DMS114 treated with DMSO at 0.1 percent for 48 hours (cell line): ENCODE data around the gene SHC3.

Experiments used
- DNase-seq: peaks from one replicate; lab custom pipeline; 2025; ENCODE audit not compliant: unreplicated experiment; lab: John Stamatoyannopoulos, UW

The SHC3 gene

GRCh38 chr9:88988796-88989641 is 189.6 kb downstream of the SHC3 start:
- DNase-seq, result no peak

DNA sequence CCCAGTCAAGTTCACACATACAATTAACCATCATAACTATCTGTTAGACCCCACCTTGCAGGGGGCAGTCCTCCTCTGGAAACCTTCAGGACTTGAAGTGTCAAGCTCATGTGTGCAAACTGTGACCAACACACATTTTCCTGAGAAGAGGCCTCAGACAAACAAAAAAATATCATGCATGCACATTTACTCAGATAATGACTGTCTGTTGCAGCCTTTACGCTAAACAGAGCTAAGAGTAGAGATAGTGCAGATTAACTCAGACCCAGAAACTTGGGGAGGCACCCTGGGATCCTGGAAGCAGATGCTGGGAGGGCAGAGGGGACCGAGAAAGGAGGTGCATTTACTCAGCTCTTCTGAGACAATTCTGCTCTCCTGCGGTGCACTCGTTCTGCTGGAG is 191.0 kb downstream of the SHC3 start:
- no peak for DNase-seq

GRCh38 chr9:88986776-88987175 is 191.8 kb downstream of the SHC3 start:
- DNase-seq, result no peak

DNA sequence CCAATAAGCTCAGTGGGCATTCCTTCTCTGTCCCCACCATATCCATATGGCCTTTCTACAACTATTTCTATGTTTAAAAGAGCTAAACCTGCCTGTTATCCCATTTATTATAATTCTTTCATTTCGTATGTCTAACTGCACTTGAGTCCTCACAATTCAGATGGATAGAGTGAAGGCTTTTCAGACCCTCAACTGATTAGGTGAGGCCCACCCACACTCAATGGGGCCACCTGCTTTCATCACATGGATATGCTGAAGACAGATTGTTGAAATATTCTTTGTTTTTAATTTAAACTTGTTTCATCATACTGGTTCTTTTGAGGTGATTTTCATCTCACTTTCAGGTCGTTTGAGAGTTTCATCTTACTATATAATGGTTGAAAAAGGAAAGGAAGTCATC is 193.0 kb downstream of the SHC3 start:
- DNase-seq, result no peak

DNA sequence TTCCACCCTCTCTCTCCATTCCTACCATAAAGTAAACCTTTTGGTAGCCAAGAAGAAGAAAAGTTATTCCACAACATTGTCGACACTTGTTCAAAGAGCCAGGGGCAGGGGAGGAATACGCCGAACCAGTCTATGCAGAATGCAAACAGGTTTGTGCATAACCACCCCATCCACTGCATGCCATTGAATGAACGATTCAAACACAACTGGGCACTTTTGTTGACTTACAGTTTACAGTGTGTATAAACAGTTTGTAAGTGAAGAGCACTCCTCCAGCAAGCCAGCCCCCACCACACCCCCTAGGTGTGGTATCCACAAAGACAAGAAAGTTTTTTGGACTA is 194.1 kb downstream of the SHC3 start:
- DNase-seq, result no peak

- DNase-seq, result no peak
Observed at GRCh38 chr9:88983865-88984542, 194.6 kb downstream of the SHC3 start.

DNA sequence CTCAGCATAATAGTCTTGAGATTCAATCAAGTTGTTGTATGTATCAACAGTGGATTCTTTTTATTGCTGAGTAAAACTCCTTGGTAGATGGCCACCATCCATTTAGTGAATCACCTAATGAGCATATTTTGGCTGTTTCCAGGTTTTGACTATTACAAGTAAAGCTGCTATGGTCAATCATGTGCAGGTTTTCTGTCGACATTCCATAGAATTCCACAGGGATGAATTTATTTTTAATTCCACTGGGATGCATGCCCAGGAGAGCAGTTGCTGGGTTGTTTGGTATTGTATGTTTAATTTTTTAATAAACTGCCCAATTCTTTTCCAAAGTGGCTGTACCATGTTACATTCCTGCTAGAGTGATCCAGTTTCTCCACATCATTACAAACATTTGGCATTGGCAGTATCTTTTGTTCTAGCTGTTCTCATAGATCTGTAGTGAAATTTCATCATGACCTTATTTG is 197.8 kb downstream of the SHC3 start:
- no peak for DNase-seq

DNA sequence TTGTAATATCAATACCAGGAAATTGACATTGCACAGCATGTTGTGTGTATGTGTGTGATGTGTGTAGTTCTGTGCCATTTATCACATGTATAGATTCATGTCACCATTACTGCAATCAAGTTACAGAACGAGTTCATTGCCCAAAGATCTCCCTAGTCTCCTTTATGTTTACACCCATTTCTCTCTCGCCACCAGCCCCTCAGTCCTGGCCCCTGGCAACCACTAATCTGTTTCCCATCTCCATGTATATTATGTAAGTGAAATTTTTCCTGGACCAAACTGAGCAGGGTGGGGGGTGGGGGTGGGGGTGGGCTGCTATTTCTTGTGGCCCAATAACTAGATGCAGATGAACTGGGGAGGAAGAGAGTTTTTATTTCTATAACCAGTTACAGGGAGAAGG is 198.8 kb downstream of the SHC3 start:
- DNase-seq, result no peak

DNA sequence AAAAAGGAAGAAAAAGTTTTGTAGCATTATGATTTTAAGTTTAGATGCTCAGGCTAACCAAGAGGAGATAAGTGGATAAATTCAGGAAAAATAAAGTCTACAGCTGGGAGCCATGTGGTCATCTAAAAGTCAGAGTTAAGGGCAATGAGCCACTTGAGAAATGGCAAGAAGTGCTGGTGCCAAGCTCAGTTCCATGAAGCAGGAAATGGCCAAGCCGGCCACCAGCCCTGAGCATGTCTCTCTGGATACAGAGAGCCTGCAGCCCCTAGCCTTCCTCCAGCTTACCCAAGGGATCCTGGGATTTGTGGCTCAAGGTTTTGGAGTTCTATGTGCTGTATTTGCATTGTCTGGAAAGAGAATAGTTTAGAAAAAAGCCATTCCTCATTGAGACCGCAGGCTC is 199.6 kb downstream of the SHC3 start:
- no peak for DNase-seq

GRCh38 chr9:88978034-88978433 is 200.6 kb downstream of the SHC3 start:
- no peak for DNase-seq

GRCh38 chr9:88976890-88977257 is 201.7 kb downstream of the SHC3 start:
- DNase-seq, result no peak

DNA sequence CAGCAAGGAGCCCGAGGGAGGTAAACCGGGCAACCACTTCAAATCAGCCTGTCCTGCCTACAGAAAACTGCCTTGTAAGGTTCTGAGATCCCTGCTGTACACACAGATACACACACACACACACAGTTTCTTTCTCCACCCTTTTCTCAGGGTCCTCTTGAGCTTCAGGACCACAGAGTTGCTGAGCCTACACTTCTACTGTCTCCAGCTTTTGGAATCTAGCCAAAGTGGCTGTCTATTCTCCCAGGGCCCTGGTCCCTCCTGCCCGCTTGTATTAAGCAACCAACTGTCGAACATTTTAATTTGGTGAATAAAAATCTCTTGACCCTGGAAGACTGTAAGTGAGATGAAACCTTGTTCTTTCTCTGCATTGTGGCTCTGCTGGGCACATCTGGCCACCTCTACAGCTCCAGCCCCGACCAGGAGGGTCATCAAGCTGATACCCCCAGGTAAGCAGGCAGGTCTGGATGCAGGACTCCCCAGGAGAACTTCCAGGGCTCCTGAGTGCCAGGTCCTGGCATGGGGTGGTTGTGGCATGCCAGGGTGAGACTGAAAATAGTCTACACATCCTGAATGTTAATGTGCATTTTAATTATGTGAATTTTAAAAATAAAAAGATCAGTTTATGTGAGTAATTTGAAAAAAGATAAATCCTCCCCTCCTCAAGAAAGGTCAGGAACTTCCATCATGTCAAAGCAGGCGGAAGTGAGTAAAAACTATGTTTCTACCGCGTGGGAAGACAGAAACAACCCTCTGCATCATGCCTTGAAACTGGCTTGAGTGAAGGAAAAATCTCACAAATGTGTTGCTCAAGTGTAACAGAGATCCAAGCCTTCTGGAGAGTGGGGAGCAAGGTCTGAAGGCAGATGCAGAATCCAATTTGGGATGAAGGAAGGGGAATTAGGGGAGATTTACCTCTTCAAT is 202.4 kb downstream of the SHC3 start:
- DNase-seq, result no peak

DNA sequence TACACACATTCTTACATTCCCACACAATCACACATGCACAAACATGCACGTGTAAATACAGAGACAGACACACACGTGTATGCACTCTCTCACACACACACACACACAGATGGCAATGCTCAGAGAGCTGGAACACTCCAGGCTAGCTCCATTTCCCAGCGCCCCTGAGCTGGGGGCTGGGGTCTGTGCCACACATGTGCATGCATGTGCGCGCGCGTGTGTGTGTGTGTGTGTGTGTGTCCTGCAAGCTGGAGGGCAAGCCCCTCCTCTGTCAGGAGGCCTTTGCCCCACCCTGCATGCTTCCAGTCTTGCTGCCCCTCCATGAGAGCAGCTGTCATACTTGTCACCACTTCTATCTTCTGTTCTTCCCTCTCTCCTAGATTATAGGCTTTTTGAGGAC is 204.0 kb downstream of the SHC3 start:
- DNase-seq, result no peak

DNA sequence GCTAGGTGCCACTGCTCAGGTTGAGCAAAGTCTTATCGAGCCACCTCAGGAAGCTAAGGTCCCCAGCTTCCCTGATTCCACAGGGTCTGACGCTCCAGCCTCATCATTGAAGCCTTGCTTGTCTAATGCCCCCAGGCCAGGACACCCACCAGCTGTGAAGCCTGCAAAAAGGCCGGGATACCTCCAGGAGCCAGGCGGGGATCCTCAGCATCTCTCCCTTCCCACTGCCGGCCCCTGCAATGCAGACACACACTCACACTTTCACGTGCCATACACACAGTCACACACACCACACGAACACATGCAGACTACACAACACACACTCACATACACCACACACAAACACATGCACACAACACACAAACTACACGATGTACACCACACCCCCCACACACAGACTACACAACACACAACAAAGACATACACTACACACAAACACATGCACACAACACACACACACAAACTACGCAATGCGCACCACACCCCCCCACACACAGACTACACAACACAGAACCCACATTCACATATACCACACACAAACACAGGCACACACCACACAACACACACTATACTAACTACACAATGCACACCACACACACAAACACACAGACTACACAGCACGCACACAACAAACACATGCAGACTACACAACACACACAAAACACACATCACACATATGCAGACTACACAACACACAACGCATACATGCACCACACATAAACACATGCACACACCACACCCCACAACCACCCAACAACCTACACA is 205.2 kb downstream of the SHC3 start:
- DNase-seq, result no peak

GRCh38 chr9:88972401-88972800 is 206.2 kb downstream of the SHC3 start:
- no peak for DNase-seq

DNA sequence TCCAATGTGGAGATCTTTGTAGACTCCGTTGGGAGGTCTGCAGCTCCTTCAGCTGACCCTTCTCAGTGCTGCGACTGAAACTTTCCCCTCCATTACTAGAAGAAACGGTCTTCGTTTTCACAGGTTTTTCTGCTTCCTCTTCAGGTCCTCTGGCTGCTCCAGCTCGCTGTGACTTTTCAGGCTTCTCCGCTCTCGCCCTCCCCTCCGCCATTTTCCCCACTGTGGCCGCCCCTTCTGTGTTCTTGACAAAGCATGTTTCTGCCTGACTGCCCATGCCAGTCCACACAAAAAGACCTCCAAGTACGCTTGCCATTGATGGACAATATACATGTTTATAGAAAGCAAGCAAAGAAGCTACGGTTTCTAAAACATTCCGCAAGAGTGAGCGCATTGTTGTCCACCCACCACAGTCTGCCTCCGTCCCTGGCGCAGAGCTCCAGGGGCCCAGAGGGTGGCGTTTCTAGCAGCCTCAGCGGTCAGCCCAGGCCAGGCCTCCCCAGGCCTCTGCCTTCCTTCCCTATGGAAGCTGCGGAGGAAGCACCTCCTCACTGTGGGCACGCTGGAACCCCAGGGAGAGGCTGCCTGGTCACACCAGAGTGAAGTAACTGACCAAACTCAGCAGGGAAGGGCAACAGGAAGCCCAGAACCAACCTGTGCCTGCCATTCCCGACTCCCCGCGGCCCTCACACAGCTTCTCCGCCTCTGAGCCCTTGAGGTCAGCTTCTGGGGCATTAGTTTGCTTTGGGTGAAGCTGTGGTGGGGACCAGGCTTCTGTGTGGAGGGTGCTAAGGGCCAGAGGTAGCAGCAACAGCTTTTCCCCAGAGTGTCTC is 207.3 kb downstream of the SHC3 start:
- no peak for DNase-seq

DNA sequence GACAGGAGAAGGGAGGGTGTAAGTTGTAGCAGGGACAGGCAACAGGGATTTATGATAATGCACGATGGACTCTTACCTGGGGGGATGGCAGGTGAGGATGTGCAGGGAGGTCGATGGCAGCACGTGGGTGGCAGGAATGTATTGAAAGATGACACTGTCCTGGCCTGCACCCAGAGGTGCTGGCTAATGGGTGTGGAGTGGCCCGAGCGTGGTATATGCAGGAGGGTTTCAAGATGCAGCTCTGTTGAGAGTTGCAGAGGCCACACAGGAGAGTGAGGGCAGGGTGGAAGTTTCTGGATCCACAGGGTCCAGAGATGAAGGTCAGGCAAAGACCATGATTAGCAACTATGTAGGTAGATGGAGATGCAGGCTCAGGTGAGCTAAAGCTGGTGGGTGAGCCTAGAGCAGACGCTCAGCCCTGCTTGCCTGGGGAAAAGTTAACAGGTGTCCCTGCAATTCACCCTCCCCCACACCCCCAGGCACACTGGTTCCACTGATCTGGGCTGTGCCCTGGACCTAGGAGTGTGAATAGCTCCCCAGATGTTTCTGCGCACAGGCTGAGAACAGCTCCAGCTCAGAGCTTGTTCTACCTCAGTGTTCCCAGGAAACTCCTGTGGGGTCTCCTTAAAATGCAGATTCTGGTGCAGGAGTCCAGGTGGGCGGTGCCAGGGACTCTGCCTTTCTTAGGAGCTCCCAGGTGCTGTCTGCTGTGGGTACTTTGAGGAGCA is 208.8 kb downstream of the SHC3 start:
- no peak for DNase-seq

DNA sequence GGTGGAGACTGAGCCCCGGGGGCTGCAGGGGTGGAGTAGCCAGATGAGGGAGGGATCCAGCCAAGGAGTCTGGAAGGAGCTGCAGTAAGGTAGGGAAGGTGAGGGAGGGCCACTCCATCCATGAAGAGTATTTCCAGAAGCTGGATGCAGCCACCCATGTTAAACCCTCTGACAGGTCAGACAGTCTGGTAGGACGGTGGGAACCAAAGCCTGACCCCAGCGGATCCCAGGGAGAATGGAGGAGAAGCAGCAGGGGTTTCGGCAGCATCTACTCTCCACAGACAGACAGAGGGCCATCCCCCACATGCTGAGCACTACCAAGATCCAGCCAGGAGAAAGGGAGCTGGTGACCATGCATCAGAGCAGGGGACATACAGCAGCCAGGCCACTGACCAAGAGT is 209.8 kb downstream of the SHC3 start:
- no peak for DNase-seq

GRCh38 chr9:88966894-88967676 is 211.5 kb downstream of the SHC3 start:
- no peak for DNase-seq
